ENCODE results near the gene IFT122.
"Not testable (repeated sequence)": the region's sequence is repeated elsewhere in the genome, so short reads cannot be mapped to it uniquely, and the experiment has no call there.

The IFT122 gene

DNA sequence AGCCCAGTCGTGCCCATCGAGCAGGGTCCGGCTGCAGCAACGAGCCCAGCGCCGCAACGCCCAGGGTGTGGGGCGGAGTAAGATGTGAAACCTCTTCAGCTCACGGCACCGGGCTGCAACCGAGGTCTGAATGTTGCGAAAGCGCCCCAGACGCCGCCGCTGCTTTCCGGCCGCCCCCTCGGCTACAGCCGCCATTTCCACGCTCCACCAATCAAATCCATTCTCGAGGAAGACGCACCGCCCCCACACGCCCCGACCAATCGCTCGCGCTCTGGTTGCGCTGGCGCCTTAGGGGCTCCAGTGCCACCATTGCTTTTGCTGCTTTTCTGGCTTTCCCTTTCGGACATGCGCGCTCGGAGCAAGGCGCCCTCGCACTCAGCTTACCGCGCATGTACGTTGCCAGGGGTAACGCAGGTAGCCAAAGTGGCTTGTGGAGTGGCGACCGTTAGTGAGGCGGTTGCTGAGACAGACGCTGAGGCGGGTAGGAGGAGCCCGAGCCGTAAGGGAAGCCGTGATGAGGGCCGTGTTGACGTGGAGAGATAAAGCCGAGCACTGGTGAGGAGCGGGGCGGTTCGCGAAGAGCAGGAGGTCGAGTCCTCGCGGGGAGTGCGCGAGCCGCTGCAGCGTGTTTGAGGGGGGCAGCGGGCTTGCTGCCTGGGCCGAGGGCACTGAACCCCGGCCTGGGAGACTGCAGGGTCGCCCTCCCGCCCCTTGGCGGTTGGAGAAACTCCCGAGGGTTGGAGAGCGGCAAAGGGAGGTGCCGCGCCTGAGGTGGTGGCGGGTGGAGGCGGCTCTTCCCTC, at the start of gene IFT122, which contains the start of gene MBD4:
Gene IFT122, plus strand, starts transcription at position 408 of the 801 bp plus-strand sequence. Its CDS starts 107 bp downstream, at position 515.
Gene MBD4, minus strand, starts transcription at position 132 of the 801 bp plus-strand sequence. Its CDS starts 115 bp downstream, at position 17.
- DNase-seq: peak; percentile 99

DNA sequence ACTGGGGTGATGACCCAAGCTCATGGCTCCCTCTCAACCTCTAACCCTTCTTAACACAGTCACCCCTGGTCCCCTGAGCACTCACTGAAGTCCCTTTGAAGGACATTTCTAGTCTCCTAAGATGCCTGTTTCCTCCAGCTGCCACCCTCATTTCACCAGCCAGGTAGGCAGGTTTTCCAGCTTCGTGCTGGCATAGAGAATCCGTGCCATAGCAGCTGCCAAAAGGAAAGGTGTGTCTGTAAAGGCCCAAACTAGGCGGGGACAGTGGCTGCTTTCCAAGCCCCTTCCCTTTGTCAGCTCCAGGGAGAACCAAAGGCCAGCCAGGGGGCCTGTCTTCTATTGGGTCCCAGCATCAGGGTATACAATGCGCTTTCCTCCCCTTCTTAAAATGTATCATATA, 48.4 kb upstream of the IFT122 start:
- DNase-seq: not testable (repeated sequence)

- not testable (repeated sequence) for DNase-seq
Measured at GRCh38 chr3:129392106-129392887, 47.7 kb upstream of the IFT122 start.

- DNase-seq: no peak
Measured at GRCh38 chr3:129393271-129393670, 46.8 kb upstream of the IFT122 start.

DNA sequence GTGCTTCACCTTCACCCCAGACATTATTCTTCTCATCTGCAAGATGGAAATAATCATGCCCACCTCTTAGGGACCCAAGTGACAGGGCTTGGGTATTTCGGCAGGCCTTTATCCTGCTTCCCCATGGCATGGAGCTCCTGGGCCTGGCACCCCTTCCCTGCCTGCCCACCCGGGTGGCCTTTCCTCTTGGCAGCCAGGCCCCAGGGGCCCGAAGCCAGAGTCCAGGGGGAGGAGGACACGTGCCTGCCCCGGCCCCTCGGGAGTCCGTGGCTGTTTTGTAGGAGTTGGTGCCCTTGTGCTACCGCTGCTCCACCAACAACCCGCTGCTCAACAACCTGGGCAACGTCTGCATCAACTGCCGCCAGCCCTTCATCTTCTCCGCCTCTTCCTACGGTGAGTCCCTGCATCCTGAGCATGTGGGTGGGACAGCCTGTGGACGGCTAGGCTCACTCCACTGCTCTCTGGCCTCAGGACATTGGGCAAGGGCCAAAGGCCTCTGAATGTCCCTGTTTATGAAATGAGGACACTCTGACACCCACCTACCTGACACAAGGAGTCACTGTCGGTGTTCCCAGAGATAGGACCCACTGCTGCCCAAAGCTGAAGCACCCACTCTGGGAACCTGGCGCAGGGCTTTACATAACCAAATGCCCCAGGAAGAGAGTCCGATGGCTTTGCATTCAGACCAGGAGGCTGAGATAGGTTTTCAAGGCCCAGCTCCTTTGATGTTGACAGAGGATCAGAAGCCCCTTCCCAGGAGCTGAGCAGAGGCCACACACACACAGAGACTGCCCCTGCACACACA, 46.1 kb upstream of the IFT122 start:
- DNase-seq: not testable (repeated sequence)

DNA sequence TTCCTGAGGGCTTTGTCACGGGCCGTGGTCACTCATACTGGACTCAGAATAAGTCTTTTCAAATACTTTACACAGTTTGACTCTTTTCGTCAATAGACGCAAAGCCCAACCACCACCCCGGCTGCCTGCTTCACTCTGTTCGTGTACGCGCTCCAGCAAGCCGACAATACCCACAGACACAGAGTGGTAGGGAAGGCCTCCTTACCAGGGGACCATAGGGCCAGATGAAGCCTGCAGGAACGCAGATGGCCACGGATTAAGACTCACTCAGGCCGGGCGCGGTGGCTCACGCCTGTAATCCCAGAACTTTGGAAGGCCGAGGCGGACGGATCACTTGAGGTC, 41.2 kb upstream of the IFT122 start:
- DNase-seq: no peak

DNA sequence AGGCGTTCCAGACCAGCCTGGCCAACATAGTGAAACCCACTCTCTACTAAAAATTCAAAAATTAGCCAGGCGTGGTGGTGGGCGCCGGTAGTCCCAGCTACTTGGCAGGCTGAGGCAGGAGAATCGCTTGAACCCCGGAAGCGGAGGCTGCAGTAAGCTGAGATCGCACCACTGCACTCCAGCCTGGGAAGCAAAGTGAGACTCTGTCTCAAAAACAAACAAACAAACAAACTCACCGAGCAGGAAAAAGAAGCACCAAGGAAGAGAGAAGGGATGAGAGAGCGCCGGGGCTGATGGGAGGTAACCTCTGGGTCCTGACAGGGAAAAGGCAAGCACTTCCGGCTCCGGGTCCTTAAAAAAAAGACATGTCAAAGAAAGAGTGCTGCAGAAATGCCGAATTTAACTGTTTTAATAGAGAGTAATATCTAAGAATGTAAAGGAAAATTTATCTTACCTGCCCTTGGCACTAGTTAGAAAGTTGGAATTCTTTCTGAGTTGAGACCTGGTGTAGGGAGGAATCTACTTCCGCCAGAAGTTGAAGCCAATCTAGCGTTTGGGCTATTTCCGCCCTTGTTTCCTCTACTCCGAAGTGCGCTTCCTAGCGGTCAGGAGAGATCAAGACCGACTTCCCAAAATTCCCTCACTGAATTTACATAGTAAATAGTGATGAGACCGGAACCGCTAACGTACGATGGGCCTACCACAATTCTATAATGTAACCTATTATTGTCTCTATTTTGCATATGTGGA, 40.7 kb upstream of the IFT122 start:
- peak; percentile 84 for DNase-seq

- DNase-seq: no peak
Measured at GRCh38 chr3:129399895-129400357, 40.1 kb upstream of the IFT122 start.

GRCh38 chr3:129402210-129402609, 37.8 kb upstream of the IFT122 start:
- no peak for DNase-seq

DNA sequence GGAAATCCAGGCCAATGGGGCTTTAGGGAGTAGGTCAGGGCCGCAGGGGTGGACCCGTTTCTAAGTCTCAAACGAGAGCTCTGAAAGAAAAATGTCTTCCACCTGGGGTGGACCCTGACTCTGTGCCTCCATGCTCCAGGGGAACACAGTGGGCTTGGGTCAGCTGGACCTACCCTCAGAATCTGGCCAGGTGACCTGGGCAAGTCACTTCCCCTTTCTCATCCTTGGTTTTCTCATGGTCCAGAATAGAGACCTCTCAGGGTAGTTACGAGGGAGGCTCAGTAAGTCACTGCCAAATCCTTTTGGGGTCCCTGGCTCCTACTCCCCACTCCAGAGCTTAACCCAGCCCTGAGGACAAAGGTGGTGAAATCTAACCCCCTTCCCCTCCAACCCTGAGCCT, 37.4 kb upstream of the IFT122 start:
- DNase-seq: no peak

- no peak for DNase-seq
Measured at GRCh38 chr3:129403450-129403849, 36.6 kb upstream of the IFT122 start.

DNA sequence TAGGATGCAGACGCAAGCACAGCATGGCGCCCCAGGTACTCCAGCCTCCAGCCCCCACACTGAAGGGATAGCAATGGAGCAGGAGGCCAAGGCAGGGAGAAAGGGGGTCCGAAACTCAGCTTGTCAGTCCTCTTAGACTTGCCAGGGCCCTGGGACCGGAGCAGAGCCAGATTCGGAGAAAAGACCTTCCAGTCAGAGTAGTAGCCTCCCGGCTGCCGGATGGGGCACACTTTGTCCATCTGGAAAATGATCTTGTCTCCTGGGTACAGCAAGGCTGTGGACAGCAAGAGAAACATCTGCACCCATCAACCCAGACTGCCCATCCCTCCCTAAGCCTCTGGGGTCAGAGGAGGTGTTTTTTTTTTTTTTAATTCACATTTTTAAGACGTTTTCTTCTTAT, 35.9 kb upstream of the IFT122 start:
- DNase-seq: no peak

DNA sequence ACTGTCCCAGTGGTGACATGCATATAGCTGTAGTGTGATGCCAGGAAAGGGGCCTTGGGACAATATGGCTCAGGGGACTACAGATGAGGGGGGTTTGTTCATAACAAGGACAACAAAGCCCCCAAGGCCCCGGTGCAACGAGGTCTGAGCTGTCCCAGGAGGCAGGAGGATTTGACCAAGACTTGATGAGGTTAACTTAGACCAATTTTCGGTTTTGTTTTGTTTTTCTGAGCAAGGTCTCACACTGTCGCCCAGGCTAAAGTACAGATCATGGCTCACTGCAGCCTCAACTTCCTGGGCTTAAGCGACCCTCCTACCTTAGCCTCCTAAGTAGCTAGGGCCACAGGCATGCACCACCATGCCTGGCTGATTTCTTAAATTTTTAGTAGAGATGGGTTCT, 35.4 kb upstream of the IFT122 start:
- no peak for DNase-seq

GRCh38 chr3:129409541-129409940, 30.5 kb upstream of the IFT122 start:
- DNase-seq: no peak

DNA sequence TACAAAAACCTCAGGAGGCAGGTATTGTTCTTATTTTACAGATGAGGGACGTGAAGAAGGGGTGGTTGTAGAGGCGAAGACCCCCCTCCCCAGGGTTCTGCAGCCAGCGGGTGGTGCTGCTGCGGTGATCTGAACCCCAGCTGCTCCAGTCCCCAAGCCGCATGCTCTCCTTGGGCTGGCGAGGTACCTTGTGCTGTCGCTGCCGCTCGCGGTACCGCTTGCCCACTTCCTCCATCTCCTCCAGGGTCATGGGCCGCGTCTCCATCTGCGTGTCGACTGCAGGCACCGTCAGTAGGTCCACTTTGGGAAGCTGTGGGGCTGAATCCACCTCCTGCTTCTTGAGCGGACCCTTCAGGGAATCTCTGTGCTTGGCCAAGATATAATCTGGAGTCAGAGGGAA, 29.1 kb upstream of the IFT122 start:
- DNase-seq: no peak

- no peak for DNase-seq
Measured at GRCh38 chr3:129412542-129413198, 27.4 kb upstream of the IFT122 start.

- not testable (repeated sequence) for DNase-seq
Measured at GRCh38 chr3:129413238-129413637, 26.8 kb upstream of the IFT122 start.

DNA sequence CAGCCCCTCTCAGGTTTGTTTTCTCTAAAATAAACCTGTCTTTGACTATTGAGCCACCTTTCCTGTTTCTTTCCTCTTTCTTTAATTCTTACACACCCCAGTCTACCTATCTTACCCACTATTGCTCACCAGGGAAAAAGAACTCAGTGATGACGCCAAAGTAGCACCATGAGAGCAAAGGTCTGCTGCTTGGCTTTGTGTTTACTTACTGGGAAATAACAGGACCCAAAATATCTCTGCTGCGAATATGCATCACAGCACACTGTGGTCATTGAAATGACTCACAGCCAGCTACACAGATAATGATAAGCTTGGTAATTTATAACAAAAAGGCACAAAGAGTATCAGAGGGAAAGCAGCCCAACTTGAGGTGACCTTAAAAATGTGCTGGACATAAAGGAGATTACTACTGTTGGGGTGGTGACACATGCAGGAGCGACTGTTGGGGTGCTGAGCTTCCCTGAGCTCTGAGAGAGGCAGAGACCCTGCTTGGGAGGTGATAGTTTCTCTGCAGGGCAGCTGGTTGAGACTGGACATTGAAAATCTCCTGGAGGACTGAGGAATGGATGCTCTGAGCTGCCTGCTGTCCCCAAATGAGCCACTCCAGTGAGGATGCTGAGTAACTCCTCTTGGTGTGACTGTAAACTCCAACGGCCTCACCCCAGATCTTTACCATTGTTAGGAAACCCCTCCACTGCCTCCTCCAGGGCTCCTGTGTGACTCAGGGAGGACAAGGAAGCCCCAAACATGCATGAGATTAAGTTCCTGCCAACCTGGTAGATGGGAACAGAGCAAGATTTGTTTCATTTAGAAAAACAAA, 26.1 kb upstream of the IFT122 start:
- no peak for DNase-seq

GRCh38 chr3:129415378-129415777, 24.6 kb upstream of the IFT122 start:
- no peak for DNase-seq

DNA sequence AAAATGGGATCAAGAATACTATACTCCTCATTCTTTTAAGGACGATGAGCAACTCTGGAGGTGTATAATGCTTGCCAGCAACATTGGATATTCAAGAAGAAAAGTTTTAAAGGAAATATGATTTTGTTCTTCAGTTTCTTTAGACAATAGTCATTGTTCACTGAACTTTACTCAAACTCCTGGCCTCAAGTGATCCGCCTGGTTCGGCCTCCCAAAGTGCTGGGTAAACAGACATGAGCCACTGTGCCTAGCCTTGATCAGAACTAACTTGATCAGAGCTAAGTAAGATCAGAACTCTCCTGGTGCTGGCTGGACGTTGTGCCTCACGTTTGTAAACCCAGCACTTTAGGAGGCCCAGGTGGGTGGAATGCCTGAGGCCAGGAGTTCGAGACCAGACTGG, 24.2 kb upstream of the IFT122 start:
- DNase-seq: no peak

DNA sequence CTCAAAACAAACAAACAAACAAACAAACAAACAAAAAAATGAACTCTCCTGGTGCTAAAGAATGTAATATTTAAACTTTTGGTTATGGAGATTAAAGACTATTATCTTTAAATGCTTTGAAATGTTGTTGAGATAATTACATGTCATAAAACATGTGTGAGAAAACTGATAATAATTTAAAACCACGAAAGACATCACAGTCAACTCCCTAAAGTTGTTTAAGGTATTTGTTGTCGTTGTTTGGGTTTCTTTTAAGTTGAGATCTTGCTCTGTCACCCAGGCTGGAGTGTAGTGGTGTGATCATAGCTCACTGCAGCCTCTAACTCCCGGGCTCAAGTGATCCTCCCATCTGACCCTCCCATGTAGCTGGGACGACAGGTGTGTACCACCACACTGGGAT, 23.6 kb upstream of the IFT122 start:
- peak; percentile 4 for DNase-seq
